GM11168 (cell line): ENCODE measurements around the gene PKNOX2.

Experiments used
- in situ Hi-C: fragments of 300-500 bp; cut with MboI; formaldehyde crosslinking; loops from one replicate; pipeline ENCODE4 v1.12.0; 2022; ENCODE audit warnings: low sequenced_read_pairs; ENCODE audit not compliant: unreplicated experiment

PKNOX2 gene

GRCh38 chr11:125414121-125414520 is 249.6 kb downstream of the PKNOX2 start:
- in situ Hi-C loops: no loop called here

DNA sequence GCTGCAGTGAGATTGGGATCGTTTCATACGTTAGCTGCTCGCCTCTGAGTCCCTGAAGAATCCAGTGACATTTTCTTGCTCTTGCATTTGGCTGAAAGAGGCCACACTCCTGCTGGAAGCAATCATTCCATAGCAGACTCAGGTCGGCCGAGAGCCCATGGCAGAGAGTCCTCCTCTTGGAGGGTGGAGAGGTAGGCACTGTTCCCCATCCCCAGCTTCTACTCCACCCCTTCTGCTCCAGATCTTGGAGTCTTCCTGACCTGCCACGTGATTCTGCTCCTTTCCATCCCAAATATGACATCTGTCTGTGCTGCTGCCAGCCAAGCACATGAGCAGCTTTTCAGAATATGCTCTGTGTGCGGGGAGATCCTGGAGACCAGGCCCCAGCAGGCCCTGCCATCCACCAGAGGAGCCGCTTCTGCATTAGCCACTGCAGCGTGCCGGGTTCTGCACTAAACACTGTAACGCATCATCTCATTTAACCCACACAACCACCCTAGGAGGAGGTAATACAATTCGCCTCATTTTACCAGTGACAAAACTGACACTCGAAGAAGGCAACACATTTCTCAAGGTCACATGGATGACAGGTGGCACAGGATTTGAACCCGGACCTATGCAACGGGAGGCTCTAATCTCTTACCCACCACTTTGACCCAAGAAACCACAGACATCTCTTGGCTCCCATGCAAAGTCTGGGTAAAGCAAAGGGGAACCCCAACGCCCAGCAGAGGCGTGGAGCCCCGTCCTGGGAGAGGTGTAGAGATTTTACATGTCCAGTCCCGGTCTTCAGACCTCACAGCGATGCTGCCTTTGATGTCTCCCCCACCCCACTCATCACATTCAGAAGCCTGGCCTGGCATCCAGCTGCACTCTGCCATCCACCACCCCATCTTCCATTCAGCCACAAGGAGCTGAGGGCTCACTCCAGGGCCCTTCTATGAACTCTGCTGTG is 252.7 kb downstream of the PKNOX2 start:
- in situ Hi-C loops: no loop called here

DNA sequence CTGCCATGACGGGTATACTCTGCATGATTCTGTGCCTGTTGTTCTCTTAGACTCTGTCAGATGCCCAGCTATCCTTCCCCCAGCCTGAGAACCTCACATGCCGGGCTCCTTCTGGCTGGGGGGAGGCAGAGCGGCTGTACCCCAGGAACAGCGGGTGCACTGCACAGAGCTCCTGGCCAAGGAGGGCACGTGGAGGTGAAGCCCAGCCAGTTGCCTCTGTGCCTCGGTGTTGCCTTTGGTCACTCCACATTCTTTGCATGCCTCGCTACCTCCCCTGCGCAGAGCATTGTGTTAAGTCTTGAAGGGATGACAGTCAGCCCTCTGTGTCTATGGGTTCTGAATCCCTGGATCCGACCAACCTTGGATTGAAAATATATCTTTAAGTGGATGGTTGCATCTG is 253.8 kb downstream of the PKNOX2 start:
- in situ Hi-C loops: no loop called here

DNA sequence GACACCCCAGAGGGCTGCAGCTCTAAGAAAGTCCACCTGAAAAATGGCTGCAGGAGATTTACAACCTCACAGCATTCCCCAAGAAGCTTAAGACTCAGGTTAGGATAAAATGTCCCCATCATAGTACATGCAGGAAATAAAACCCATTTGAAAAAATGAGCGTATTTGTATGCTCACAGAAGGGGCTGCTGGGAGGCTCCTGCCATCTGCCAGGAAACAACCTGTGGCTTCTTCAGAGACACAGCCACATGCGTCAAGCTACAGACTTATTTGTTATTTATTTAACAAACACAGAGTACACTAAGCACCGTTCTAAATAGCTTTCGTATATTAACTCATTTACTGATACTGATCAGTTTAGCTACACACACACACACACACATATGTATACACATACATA is 258.1 kb downstream of the PKNOX2 start:
- in situ Hi-C loops: no loop called here

GRCh38 chr11:125423247-125423849 is 258.8 kb downstream of the PKNOX2 start:
- in situ Hi-C loops: no loop called here

DNA sequence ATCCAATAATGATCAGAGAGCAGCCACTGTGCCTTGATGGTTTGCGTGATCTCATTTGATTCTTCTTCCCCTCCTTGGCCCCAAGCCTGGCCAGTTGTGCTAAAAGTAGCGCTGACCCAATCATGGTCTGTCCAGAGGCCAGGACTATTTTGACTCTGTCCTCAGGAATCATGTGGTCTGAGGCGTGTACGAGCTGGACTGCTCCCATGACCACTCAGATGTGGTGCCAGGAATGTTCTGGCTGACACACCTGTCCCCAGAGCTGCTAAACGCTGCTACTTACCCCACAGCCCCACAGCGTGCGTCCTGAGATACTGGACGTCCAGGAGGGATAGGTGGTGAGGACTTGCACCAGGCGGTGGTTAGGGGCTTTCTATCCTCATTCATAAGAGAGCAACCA is 261.1 kb downstream of the PKNOX2 start:
- in situ Hi-C loops: no loop called here

GRCh38 chr11:125426818-125427528 is 262.4 kb downstream of the PKNOX2 start:
- in situ Hi-C loops: no loop called here

DNA sequence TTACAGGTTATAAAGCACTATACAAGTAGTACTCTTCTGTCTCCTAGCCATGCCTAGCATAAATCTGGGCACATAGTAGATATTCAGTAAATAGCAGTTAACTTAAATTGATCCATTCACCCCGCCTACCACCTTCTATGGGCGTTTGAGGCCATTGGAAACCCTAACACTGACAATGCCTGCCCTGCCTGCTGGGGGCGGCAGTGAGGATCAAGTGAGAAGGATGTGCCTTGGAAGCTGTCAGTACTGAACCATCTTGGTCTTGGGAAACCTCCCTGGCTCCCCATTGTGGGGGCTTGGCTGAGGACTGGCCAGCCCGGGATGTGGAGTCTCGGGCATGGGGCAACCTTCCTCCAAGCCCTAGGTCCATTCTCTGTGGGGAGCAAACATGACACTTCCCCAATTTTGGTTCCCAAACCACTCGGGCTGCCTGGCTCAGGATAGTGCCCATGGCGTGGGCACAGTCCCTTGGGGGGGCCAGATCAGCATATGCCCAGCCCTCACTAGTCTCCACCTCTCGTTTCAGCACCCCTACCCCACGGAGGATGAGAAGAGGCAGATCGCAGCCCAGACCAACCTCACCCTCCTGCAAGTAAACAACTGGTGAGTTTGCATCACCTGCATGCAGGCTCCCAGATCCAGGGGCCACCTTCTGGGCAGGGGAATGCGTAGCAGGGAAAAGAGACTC is 264.1 kb downstream of the PKNOX2 start:
- in situ Hi-C loops: no loop called here

DNA sequence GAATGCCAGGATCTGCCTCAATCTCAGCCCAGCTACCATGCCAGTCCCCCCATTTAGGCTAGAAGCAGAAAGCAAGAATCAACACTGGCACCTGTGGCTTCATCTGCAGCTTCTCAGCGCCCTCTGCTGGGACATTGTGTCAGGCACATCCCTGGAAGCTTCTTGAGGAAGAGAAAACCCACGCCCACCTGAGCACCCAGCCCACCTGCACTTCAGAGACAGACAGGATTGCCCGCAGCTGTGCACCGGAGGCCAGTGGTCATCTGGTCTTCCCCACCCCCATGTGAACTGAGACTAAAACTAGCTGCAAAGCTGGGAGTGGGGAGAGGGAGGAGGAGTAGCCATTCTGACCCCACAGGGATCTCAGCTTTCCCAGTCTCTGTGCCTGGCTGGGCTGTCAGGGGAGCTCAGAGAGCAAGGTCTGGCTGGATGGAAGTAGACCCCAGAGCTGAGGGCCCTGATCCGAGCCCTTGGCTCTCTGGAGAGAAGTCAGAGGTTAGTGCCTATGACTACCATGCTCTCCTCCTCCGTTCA is 264.7 kb downstream of the PKNOX2 start:
- in situ Hi-C loops: no loop called here

- in situ Hi-C loops: no loop called here
Observed at GRCh38 chr11:125429807-125430678, 265.5 kb downstream of the PKNOX2 start.

- in situ Hi-C loops: no loop called here
Observed at GRCh38 chr11:125431009-125431408, 266.5 kb downstream of the PKNOX2 start.

GRCh38 chr11:125431481-125431880 is 266.9 kb downstream of the PKNOX2 start:
- in situ Hi-C loops: no loop called here

DNA sequence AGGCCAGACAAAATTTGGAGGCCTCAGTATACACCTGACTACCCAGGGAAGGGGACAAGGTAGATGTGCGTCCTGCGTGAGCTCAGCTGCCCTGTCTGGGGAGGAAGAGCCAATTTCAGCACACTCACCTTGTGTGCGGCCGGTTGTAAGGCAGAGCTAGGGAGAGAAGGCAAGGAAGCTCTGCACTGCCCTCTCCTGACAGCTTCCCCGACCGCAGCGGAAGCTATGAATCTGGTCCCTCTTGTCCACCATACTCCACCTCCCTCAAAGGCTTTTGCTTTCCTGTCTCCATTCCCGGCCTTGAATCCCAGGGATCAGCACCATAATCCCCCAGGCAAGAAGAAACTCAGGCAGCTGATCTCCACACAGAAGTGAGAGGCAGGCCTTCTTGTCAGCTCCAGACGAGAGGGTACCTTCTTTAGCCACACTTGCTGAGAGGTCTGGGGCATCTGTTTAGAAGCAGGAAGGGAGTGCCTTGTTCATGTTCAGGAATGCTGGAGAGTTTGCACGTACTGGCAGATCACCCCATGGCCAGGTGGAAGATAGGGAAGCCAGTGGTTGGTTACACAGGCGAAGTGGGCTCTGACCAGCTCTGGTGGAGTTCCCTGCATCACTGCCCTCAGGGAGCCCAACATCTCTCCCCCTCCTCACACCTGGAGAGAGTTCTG is 269.0 kb downstream of the PKNOX2 start:
- in situ Hi-C loops: no loop called here

DNA sequence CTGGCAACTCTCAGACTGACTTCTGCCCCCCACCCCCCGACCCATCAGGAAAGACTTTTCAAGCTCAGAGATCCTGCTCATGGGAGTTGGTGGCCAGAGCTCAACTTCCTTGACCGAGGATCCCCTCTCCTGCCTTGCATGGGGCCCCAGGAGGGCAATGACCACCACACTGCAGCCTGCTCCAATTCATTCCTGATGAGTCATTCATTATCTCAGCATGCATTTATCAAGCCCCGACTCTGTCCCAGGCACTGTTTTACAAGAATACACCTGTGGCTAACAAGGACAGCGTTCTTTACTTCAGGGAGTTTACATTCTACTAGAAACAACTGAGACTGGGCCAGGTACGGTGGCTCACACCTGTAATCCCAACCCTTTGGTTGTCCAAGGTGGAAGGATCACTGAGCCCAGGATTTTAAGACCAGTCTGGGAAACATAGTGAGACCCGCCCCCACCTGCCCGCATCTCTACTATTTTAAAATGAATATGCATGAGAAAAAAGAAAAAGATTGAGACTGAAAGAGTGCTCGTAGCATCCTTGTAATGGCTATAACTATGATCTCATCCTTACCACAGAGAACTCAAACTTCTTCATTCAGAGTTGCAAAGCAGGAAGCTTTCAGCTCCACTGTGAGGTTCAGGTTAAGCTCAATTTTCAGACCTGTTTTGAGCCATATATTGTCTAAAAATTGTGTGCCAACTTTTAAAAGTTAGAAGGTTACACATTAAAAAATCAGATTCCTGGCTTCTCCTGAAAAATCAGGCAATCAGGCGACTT is 271.1 kb downstream of the PKNOX2 start:
- in situ Hi-C loops: no loop called here

GRCh38 chr11:125441648-125442410 is 277.3 kb downstream of the PKNOX2 start:
- in situ Hi-C loops: no loop called here

GRCh38 chr11:125442946-125443345 is 278.4 kb downstream of the PKNOX2 start:
- in situ Hi-C loops: no loop called here

GRCh38 chr11:125443767-125444311 is 279.3 kb downstream of the PKNOX2 start:
- in situ Hi-C loops: no loop called here
